A549 (cell line): ENCODE results near the gene LMF2. TPM values are rescaled to one million over a fixed set of nuclear protein-coding genes. Genes with fewer than 3 reads are reported as not detected.

Experiments
- ATAC-seq, 2 experiments: fragments of 200-7000 bp in 1 of 2; fragments of >200 bp in 1 of 2; cut with Nextera tagmentation in 1 of 2; cut with Tn5 transposase in 1 of 2; 3 replicates each; pipeline versions ENCODE4 v1.8.0 to v1.9.1; 2018 to 2020; ENCODE audit warnings: mild to moderate bottlenecking in 1 of 2, moderate library complexity in 1 of 2
- CTCF ChIA-PET: fragments of 300-600 bp; sonication (Branson Sonifier 250); formaldehyde crosslinking; extraction: SDS; loops from one replicate; lab custom pipeline; 2021; ENCODE audit warnings: antibody characterized with exemption, inconsistent platforms; lab: Yijun Ruan, JAX
- POLR2A ChIA-PET: fragments of 350-600 bp; formaldehyde crosslinking; extraction: SDS; loops from one replicate; lab custom pipeline; 2021; ENCODE audit warnings: antibody characterized with exemption, inconsistent platforms; lab: Yijun Ruan, JAX
- DNase-seq, 2 experiments: peaks; one replicate each; pipeline versions ENCODE4 v3.0.0 to v3.0.0-alpha.2; 2011 to 2016; ENCODE audit warnings: low read depth in 1 of 2, low spot score in 1 of 2
- FAIRE-seq: peaks from 2 replicates; lab custom pipeline; 2011; peaks lifted over from hg19 to GRCh38; lab: Jason Lieb, UNC
- H3K27ac ChIP-seq, 2 experiments: fragments of >200 bp; sonication (Bioruptor Twin); formaldehyde crosslinking; 3 replicates each; pipeline ENCODE4 v1.5.1; 2016 to 2017
- H3K4me1 ChIP-seq: fragments of >200 bp; sonication (Bioruptor Twin); formaldehyde crosslinking; 3 replicates; pipeline ENCODE4 v1.6.1; 2016
- H3K4me2 ChIP-seq: fragments of >200 bp; sonication (Bioruptor Twin); formaldehyde crosslinking; 3 replicates; pipeline ENCODE4 v1.6.1; 2016
- H3K4me3 ChIP-seq: fragments of >200 bp; sonication (Bioruptor Twin); formaldehyde crosslinking; 3 replicates; pipeline ENCODE4 v1.5.1; 2016
- H3K9me3 ChIP-seq: fragments of >200 bp; sonication (Bioruptor Twin); formaldehyde crosslinking; 3 replicates; pipeline ENCODE4 v1.6.1; 2016
- ATOH8 ChIP-seq: fragments of 250-450 bp; sonication (Bioruptor Pico); IDR thresholded peaks from 2 replicates; pipeline ENCODE4 v1.5.0; 2020; ENCODE audit warnings: low read depth, mild to moderate bottlenecking, moderate library complexity
- CBX2 ChIP-seq: fragments of 200-600 bp; sonication (generic); IDR thresholded peaks from 2 replicates; pipeline ENCODE4 v1.6.1; 2016; ENCODE audit warnings: low read depth, mild to moderate bottlenecking, borderline replicate concordance
- CEBPB ChIP-seq, 2 experiments: fragments of >200 bp in 1 of 2; sonication (Bioruptor Twin) in 1 of 2; formaldehyde crosslinking in 1 of 2; IDR thresholded peaks; 2 replicates each; pipeline ENCODE4 v1.6.1; 2012 to 2016
- CHD2 ChIP-seq: fragments of 150-350 bp; IDR thresholded peaks from 2 replicates; pipeline ENCODE4 v1.6.1; 2014; ENCODE audit warnings: low read length; ENCODE audit not compliant: partially characterized antibody
- CTCF ChIP-seq: fragments of >200 bp; sonication (Bioruptor Twin); formaldehyde crosslinking; IDR thresholded peaks from 3 replicates; pipeline ENCODE4 v1.5.1; 2016
- E2F6 ChIP-seq: IDR thresholded peaks from 2 replicates; pipeline ENCODE4 v1.6.1; 2012; ENCODE audit warnings: low read depth, borderline replicate concordance
- EHF ChIP-seq: fragments of 250-450 bp; sonication (Bioruptor Pico); IDR thresholded peaks from 2 replicates; pipeline ENCODE4 v1.5.0; 2020; ENCODE audit warnings: mild to moderate bottlenecking
- ELK1 ChIP-seq: fragments of 150-350 bp; IDR thresholded peaks from 2 replicates; pipeline ENCODE4 v1.6.1; 2014; ENCODE audit warnings: low read depth, mild to moderate bottlenecking, low read length
- ESRRA ChIP-seq: fragments of 150-350 bp; IDR thresholded peaks from 2 replicates; pipeline ENCODE4 v1.6.1; 2014; ENCODE audit warnings: mild to moderate bottlenecking, low read length, borderline replicate concordance
- FOXS1 ChIP-seq: fragments of 250-450 bp; sonication (Bioruptor Pico); IDR thresholded peaks from 2 replicates; pipeline ENCODE4 v1.5.0; 2020; ENCODE audit warnings: mild to moderate bottlenecking, moderate library complexity
- GATA3 ChIP-seq: IDR thresholded peaks from 2 replicates; pipeline ENCODE4 v1.6.1; 2012; ENCODE audit warnings: borderline replicate concordance
- HDAC2 ChIP-seq: fragments of 200-600 bp; sonication (generic); IDR thresholded peaks from 2 replicates; pipeline ENCODE4 v1.6.1; 2016
- HES2 ChIP-seq: fragments of >200 bp; sonication (Bioruptor Twin); formaldehyde crosslinking; IDR thresholded peaks from 2 replicates; pipeline ENCODE4 v1.6.1; 2016
- JUNB ChIP-seq: fragments of >200 bp; sonication (Bioruptor Twin); formaldehyde crosslinking; IDR thresholded peaks from 2 replicates; pipeline ENCODE4 v1.6.1; 2016
- KDM1A ChIP-seq: fragments of 200-600 bp; sonication (generic); IDR thresholded peaks from 2 replicates; pipeline ENCODE4 v1.6.1; 2016; ENCODE audit warnings: low read depth, mild to moderate bottlenecking
- KDM5A ChIP-seq: fragments of 200-600 bp; sonication (generic); IDR thresholded peaks from 2 replicates; pipeline ENCODE4 v1.6.1; 2016; ENCODE audit warnings: antibody characterized with exemption, mild to moderate bottlenecking
- PBX3 ChIP-seq: IDR thresholded peaks from 2 replicates; pipeline ENCODE4 v1.6.1; 2012
- RAD21 ChIP-seq, 2 experiments: fragments of >200 bp in 1 of 2; sonication (Bioruptor Twin) in 1 of 2; formaldehyde crosslinking in 1 of 2; IDR thresholded peaks in 1 of 2; conservative IDR thresholded peaks in 1 of 2; 2 replicates in 1 of 2; 3 replicates in 1 of 2; pipeline ENCODE4 v1.6.1; 2012 to 2018; ENCODE audit warnings: inconsistent platforms in 1 of 2
- RARB ChIP-seq: fragments of 250-450 bp; sonication (Bioruptor Pico); IDR thresholded peaks from 2 replicates; pipeline ENCODE4 v1.8.0; 2021; ENCODE audit warnings: mild to moderate bottlenecking, moderate library complexity
- REST ChIP-seq: fragments of 200-600 bp; sonication (generic); IDR thresholded peaks from 2 replicates; pipeline ENCODE4 v1.6.1; 2016; ENCODE audit warnings: antibody characterized with exemption, mild to moderate bottlenecking, moderate library complexity
- SREBF2 ChIP-seq: fragments of 450-650 bp; IDR thresholded peaks from 2 replicates; pipeline ENCODE4 v1.6.1; 2014; ENCODE audit warnings: mild to moderate bottlenecking, moderate library complexity
- TFCP2L1 ChIP-seq: fragments of 250-450 bp; sonication (Bioruptor Pico); IDR thresholded peaks from 2 replicates; pipeline ENCODE4 v1.5.0; 2021; ENCODE audit warnings: mild to moderate bottlenecking
- USF2 ChIP-seq: fragments of 450-650 bp; IDR thresholded peaks from 2 replicates; pipeline ENCODE4 v1.6.1; 2014; ENCODE audit warnings: antibody characterized with exemption
- ZC3H11A ChIP-seq: fragments of 450-650 bp; IDR thresholded peaks from 2 replicates; pipeline ENCODE4 v1.6.1; 2014; ENCODE audit warnings: antibody characterized with exemption, mild to moderate bottlenecking
- ZFP36 ChIP-seq: fragments of 450-650 bp; IDR thresholded peaks from 2 replicates; pipeline ENCODE4 v1.6.1; 2014; ENCODE audit warnings: borderline replicate concordance; ENCODE audit not compliant: partially characterized antibody
- WGBS: methylation state at CpG from one replicate; pipeline ENCODE4 v1.1.6; 2017; ENCODE audit errors: missing lambda C conversion rate; 5-methylcytosine and 5-hydroxymethylcytosine counted together
- polyA plus RNA-seq, 4 experiments: library from polyadenylated mRNA; depleted of rRNA in 3 of 4; stranded (reverse); fragments of >200 nt; fragmentation: RNase III in 1 of 4; extraction: RNeasy Plus Mini Kit Qiagen cat#74134 plus additional on column Dnase treatment in 1 of 4; gene quantifications; 2 replicates in 3 of 4; 3 replicates in 1 of 4; pipeline ENCODE4 v1.2.3, GENCODE V29; 2011 to 2017

LMF2 gene
- polyA plus RNA-seq, 2 of the 4 experiments (the other 2 are of a cell fraction): 13.0 to 32.5 TPM

GRCh38 chr22:50483556-50483955, 23.9 kb downstream of the LMF2 start:
- Histone ChIP-seq H3K9me3 (no peaks in the 10 kb centered on the region), H3K4me2 (no peak overlapping the region), H3K4me3 (no peak overlapping the region), H3K27ac (no peak overlapping the region), H3K4me1 (peaks cover 24% of the 10 kb centered on the region; the same call in 2 of the 3 replicates)
- ChIA-PET POLR2A (no interaction called here), CTCF (interaction anchor here (1.2 kb wide), 2 partner anchors 15 to 80 kb away, joined by 3 to 6 read pairs; no protein-coding TSS in a partner anchor)
- ATAC-seq: no peak
- no peak for DNase-seq
- WGBS: 98% methylated on average over 5 of the region's 8 CpGs
- no peak for FAIRE-seq
- TF ChIP-seq CTCF (no peak), SREBF2 (no peak), CEBPB (IDR thresholded peaks at IDR 0.05) (no peak), ATOH8 (CRISPR knock-in tag) (no peak), HES2 (no peak), HDAC2 (no peak), ELK1 (no peak), RARB (no peak), PBX3 (no peak), GATA3 (no peak), TFCP2L1 (CRISPR knock-in tag) (no peak), KDM5A (no peak), USF2 (no peak), ZC3H11A (no peak), KDM1A (no peak), EHF (CRISPR knock-in tag) (no peak), ESRRA (no peak)

GRCh38 chr22:50483106-50483505, 24.4 kb downstream of the LMF2 start:
- H3K9me3 ChIP-seq: no peaks in the 10 kb centered on the region
- FAIRE-seq (no peak), ATAC-seq (no peak), DNase-seq (no peak)
- 83% methylated on average over 9 of the region's 10 CpGs for WGBS
- peaks cover 24% of the 10 kb centered on the region; the same call in 2 of the 3 replicates for H3K4me1 ChIP-seq
- POLR2A ChIA-PET: no interaction called here
- H3K27ac ChIP-seq: no peak overlapping the region
- CTCF ChIA-PET: interaction anchor here (0.9 kb wide), 1 partner anchor 229 kb away, joined by 3 read pairs; no protein-coding TSS in a partner anchor
- no peak overlapping the region; the same call in 2 of the 3 replicates for H3K4me2 ChIP-seq
- H3K4me3 ChIP-seq: no peak overlapping the region
- TF ChIP-seq JUNB (no peak), HES2 (no peak), E2F6 (no peak), ATOH8 (CRISPR knock-in tag) (no peak), ZFP36 (no peak), CHD2 (no peak), TFCP2L1 (CRISPR knock-in tag) (no peak), CBX2 (no peak), FOXS1 (CRISPR knock-in tag) (no peak), KDM1A (no peak), REST (no peak), RAD21 (conservative IDR thresholded peaks at IDR 0.05 in 1 of 2, IDR thresholded peaks at IDR 0.05 in 1 of 2) (no peak)
